Endothelial cell of umbilical vein (primary cell): ENCODE data around the gene FBXO45. TPM values are rescaled to one million over a fixed set of nuclear protein-coding genes. Genes with fewer than 3 reads are reported as not detected.

Source experiments
- BruUV-seq: library from RNA; stranded (reverse); fragments of 400-500 nt; replicated peaks from 2 replicates; lab custom pipeline; 2021; lab: Mats Ljungman, UMichigan
- CTCF ChIA-PET: fragments of 300-600, 350-600 bp; sonication (Branson Sonifier 250); formaldehyde crosslinking; loops from one replicate; lab custom pipeline; 2021; ENCODE audit warnings: antibody characterized with exemption, inconsistent platforms; lab: Charles Lee
- POLR2A ChIA-PET: fragments of 300-600, 350-600 bp; sonication (Branson Sonifier 250); formaldehyde crosslinking; loops from one replicate; lab custom pipeline; 2021; ENCODE audit warnings: antibody characterized with exemption, inconsistent platforms; lab: Charles Lee
- DNase-seq: peaks from one replicate; pipeline ENCODE4 v3.0.0-alpha.2; 2011; ENCODE audit warnings: low read depth, low spot score
- FAIRE-seq: peaks from 2 replicates; lab custom pipeline; 2011; peaks lifted over from hg19 to GRCh38; lab: Jason Lieb, UNC
- H2AFZ ChIP-seq: 2 replicates; pipeline ENCODE4 v1.6.0; 2012; ENCODE audit warnings: low read depth, low read length, control low read depth, inconsistent platforms
- H3K27ac ChIP-seq: 2 replicates; pipeline ENCODE4 v1.5.1; 2011; ENCODE audit warnings: low read depth, mild to moderate bottlenecking, control low read depth, low read length, moderate library complexity; ENCODE audit not compliant: insufficient read depth
- H3K27me3 ChIP-seq, 2 experiments: 2 replicates each; pipeline versions ENCODE4 v1.6.0 to v1.6.1; 2011; ENCODE audit warnings: low read length in 2 of 2, mixed read lengths in 1 of 2; ENCODE audit not compliant: control insufficient read depth in 2 of 2, insufficient read depth in 2 of 2
- H3K36me3 ChIP-seq, 2 experiments: 2 replicates in 1 of 2; 3 replicates in 1 of 2; pipeline ENCODE4 v1.5.1; 2011; ENCODE audit warnings: low read length in 2 of 2, mild to moderate bottlenecking in 1 of 2, moderate library complexity in 1 of 2; ENCODE audit not compliant: control insufficient read depth in 2 of 2, insufficient read depth in 2 of 2; ENCODE audit errors: extremely low read depth in 1 of 2
- H3K4me1 ChIP-seq: 3 replicates; pipeline ENCODE4 v1.5.1; 2011; ENCODE audit warnings: mild to moderate bottlenecking, low read length; ENCODE audit not compliant: control insufficient read depth, insufficient read depth; ENCODE audit errors: extremely low read depth
- H3K4me2 ChIP-seq: 2 replicates; pipeline ENCODE4 v1.6.1; 2011; ENCODE audit warnings: low read length, control low read depth, mixed read lengths; ENCODE audit not compliant: insufficient read depth
- H3K4me3 ChIP-seq, 3 experiments: fragments of 200-600 bp in 1 of 3; sonication (generic), shearing (Covaris generic) in 1 of 3; replicated peaks in 1 of 3; 2 replicates each; pipeline ENCODE4 v1.5.1; 2011 to 2016; ENCODE audit warnings: control low read depth in 3 of 3, low read length in 3 of 3, mild to moderate bottlenecking in 2 of 3, inconsistent platforms in 1 of 3, low read depth in 1 of 3, moderate library complexity in 1 of 3; ENCODE audit not compliant: insufficient read depth in 1 of 3
- H3K79me2 ChIP-seq: 2 replicates; pipeline ENCODE4 v1.6.0; 2012; ENCODE audit warnings: low read length, inconsistent platforms; ENCODE audit not compliant: control insufficient read depth, insufficient read depth
- H3K9ac ChIP-seq: replicated peaks from 2 replicates; pipeline ENCODE3; 2011; ENCODE audit warnings: low read length, control low read depth; ENCODE audit not compliant: insufficient read depth; ENCODE audit errors: extremely low read depth
- H3K9me1 ChIP-seq: replicated peaks from 3 replicates; pipeline ENCODE4 v1.6.0; 2011; ENCODE audit warnings: mild to moderate bottlenecking, low read length; ENCODE audit not compliant: control insufficient read depth, insufficient read depth; ENCODE audit errors: extremely low read depth
- H3K9me3 ChIP-seq: replicated peaks from 2 replicates; pipeline ENCODE4 v1.5.1; 2012; ENCODE audit warnings: low read length, inconsistent platforms; ENCODE audit not compliant: control insufficient read depth, insufficient read depth
- H4K20me1 ChIP-seq: replicated peaks from 2 replicates; pipeline ENCODE3; 2011; ENCODE audit warnings: mild to moderate bottlenecking, low read length; ENCODE audit not compliant: control insufficient read depth, insufficient read depth; ENCODE audit errors: extremely low read depth
- CTCF ChIP-seq, 2 donors: IDR thresholded peaks; 1 replicate in 1 of 2; 2 replicates in 1 of 2; pipeline ENCODE4 v1.5.1; 2011; ENCODE audit warnings: low read length in 2 of 2, mild to moderate bottlenecking in 2 of 2, moderate library complexity in 2 of 2, control low read depth in 1 of 2, inconsistent platforms in 1 of 2, low read depth in 1 of 2; ENCODE audit not compliant: insufficient read depth in 1 of 2; ENCODE audit errors: extremely low read depth in 1 of 2
- EZH2 ChIP-seq: IDR thresholded peaks from 2 replicates; pipeline ENCODE4 v1.6.1; 2012; ENCODE audit warnings: borderline replicate concordance, low read depth, mild to moderate bottlenecking, moderate library complexity, low read length, inconsistent platforms; ENCODE audit not compliant: severe bottlenecking
- FOS ChIP-seq: IDR thresholded peaks from 2 replicates; pipeline ENCODE4 v1.6.1; 2011; ENCODE audit warnings: mild to moderate bottlenecking, low read length, moderate library complexity, borderline replicate concordance; ENCODE audit not compliant: insufficient read depth
- GATA2 ChIP-seq: IDR thresholded peaks from 2 replicates; pipeline ENCODE4 v1.7.0; 2011; ENCODE audit warnings: low read depth, mild to moderate bottlenecking, moderate library complexity, mixed read lengths, low read length; ENCODE audit not compliant: insufficient read length, insufficient read depth
- JUN ChIP-seq: IDR thresholded peaks from 2 replicates; pipeline ENCODE4 v1.6.1; 2011; ENCODE audit warnings: borderline replicate concordance, low read depth; ENCODE audit not compliant: insufficient read length, insufficient read depth
- MYC ChIP-seq: IDR thresholded peaks from one replicate; pipeline ENCODE4 v1.6.1; 2011; ENCODE audit warnings: mild to moderate bottlenecking, low read depth, low read length
- POLR2A ChIP-seq: IDR thresholded peaks from 2 replicates; pipeline ENCODE4 v1.6.1; 2012; ENCODE audit warnings: low read depth, mild to moderate bottlenecking, control low read depth, low read length
- POLR2AphosphoS5 ChIP-seq: IDR thresholded peaks from 2 replicates; pipeline ENCODE4 v1.6.1; 2012; ENCODE audit warnings: low read depth, mild to moderate bottlenecking, control low read depth, low read length, moderate library complexity; ENCODE audit not compliant: insufficient read depth
- dilution Hi-C: fragments of 300-500 bp; cut with MboI; formaldehyde crosslinking; loops from one replicate; pipeline ENCODE4 v1.15.0; 2019; ENCODE audit warnings: low sequenced_read_pairs; ENCODE audit not compliant: extremely low pct_ligation_motif_present
- intact Hi-C: fragments of 100-400 bp; cut with micrococcal nuclease; formaldehyde crosslinking; loops from one replicate; pipeline ENCODE4 v1.10.0; 2022
- polyA plus RNA-seq, 4 experiments: library from polyadenylated mRNA; depleted of rRNA in 3 of 4; stranded (reverse) in 3 of 4; unstranded in 1 of 4; fragments of >200 nt; gene quantifications; 2 replicates each; pipeline versions ENCODE4 v1.2.1 to v1.2.3, GENCODE V29; 2011 to 2012; ENCODE audit warnings: missing spikeins in 1 of 4
- total RNA-seq: library from RNA; stranded (reverse); gene quantifications from 2 replicates; pipeline ENCODE4 v1.2.3, GENCODE V29; 2021
- TF ChIP-seq, protein P1 (sequence below): IDR thresholded peaks from 2 replicates; pipeline ENCODE4 v1.6.1; 2011; ENCODE audit not compliant: insufficient read depth, insufficient read length

Gene FBXO45
- total and polyA plus RNA-seq, 2 donors (not counting 3 experiments of a cell fraction or from before 2014, with no cell fraction given): 3.5 to 12.4 TPM

DNA sequence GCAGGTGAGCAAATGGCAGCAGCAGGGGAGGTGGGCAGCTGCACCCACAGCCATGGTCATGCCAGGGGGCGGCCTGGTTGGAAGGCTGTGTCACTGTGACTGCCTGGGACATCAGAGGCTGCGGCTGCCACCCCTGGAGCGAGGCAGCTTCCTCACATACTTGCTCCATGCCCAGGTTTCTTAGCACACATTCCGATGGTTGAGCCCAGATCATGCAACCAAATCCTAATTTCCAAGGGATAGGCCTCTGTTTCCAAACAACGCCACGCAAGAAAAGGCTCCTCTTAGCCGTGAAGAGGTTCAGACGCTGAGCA, 59.4 kb downstream of the FBXO45 start:
- no TSS peak for BruUV-seq
- intact Hi-C loops: no loop called here
- Histone ChIP-seq H3K9me3 (no peaks in the 10 kb centered on the region), H3K27ac (no peak overlapping the region), H3K4me1 (peaks cover 6% of the 10 kb centered on the region), H3K36me3 (no peaks in the 10 kb centered on the region), H3K9ac (no peak overlapping the region), H3K9me1 (no peaks in the 10 kb centered on the region), H3K4me2 (no peak overlapping the region), H3K79me2 (no peaks in the 10 kb centered on the region), H3K27me3 (no peaks in the 10 kb centered on the region), H4K20me1 (no peaks in the 10 kb centered on the region), H2AFZ (no peak overlapping the region), H3K4me3 (no peak overlapping the region)
- dilution Hi-C loops: no loop called here
- no peak for TF ChIP-seq FOS
- TF ChIP-seq POLR2AphosphoS5: no peak
- DNase-seq: no peak
- FAIRE-seq: no peak
- CTCF ChIA-PET: interaction anchor here (1.4 to 1.5 kb wide), 2 partner anchors 18 to 43 kb away, joined by 3 to 7 read pairs; no protein-coding TSS in a partner anchor
- POLR2A ChIA-PET: interaction anchor here (0.6 kb wide), 1 partner anchor 10 kb away, joined by 3 read pairs; no protein-coding TSS in a partner anchor

GRCh38 chr3:196629228-196629627, 60.8 kb downstream of the FBXO45 start:
- intact Hi-C loops: no loop called here
- H2AFZ ChIP-seq: no peak overlapping the region
- no peaks in the 10 kb centered on the region for H3K9me3 ChIP-seq
- H3K4me1 ChIP-seq: peaks cover 6% of the 10 kb centered on the region
- ChIA-PET POLR2A (no interaction called here), CTCF (interaction anchor here (1.6 to 5.3 kb wide), 2 partner anchors 9 to 20 kb away, joined by 5 to 52 read pairs; no protein-coding TSS in a partner anchor)
- H4K20me1 ChIP-seq: no peaks in the 10 kb centered on the region
- H3K9ac ChIP-seq: no peak overlapping the region
- H3K9me1 ChIP-seq: no peaks in the 10 kb centered on the region
- no peak overlapping the region for H3K27ac ChIP-seq
- H3K79me2 ChIP-seq: no peaks in the 10 kb centered on the region
- no peaks in the 10 kb centered on the region for H3K36me3 ChIP-seq
- no peak for FAIRE-seq
- no peak overlapping the region for H3K4me3 ChIP-seq
- BruUV-seq: no TSS peak
- no peak overlapping the region for H3K4me2 ChIP-seq
- TF ChIP-seq CTCF (IDR thresholded peaks at IDR 0.05; ENCODE audit: extremely low read depth in 1 of 2, insufficient read depth in 1 of 2, low read depth in 1 of 2, low read length in 2 of 2) (no peak), EZH2 (no peak), MYC (no peak), JUN (no peak), FOS (no peak), POLR2A (no peak), GATA2 (no peak), POLR2AphosphoS5 (no peak)
- TF ChIP-seq, protein P1, sequence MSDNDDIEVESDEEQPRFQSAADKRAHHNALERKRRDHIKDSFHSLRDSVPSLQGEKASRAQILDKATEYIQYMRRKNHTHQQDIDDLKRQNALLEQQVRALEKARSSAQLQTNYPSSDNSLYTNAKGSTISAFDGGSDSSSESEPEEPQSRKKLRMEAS: no peak
- dilution Hi-C loops: no loop called here
- H3K27me3 ChIP-seq: no peaks in the 10 kb centered on the region
- DNase-seq: no peak
